Breast epithelium (tissue), 4 donors: ENCODE results near the gene SLC16A9. TPM values are rescaled to one million over a fixed set of nuclear protein-coding genes. Genes with fewer than 3 reads are reported as not detected.

Source experiments
- DNase-seq, 2 donors: peaks; one replicate each; pipeline ENCODE4 v3.0.0-alpha.2; 2019; ENCODE audit warnings: low spot score in 2 of 2
- H3K27ac ChIP-seq, 2 donors: fragments of 200-600 bp; sonication (generic) in 1 of 2; one replicate each; pipeline ENCODE4 v1.5.1; 2016 to 2019; ENCODE audit warnings: mild to moderate bottlenecking in 1 of 2
- H3K27me3 ChIP-seq, 2 donors: fragments of 200-600 bp; sonication (generic) in 1 of 2; one replicate each; pipeline versions ENCODE4 v1.5.1 to v1.6.0; 2017 to 2019; ENCODE audit warnings: control low read depth in 1 of 2, mild to moderate bottlenecking in 1 of 2
- H3K36me3 ChIP-seq: fragments of 200-600 bp; one replicate; pipeline ENCODE4 v1.5.1; 2019
- H3K4me1 ChIP-seq, 2 donors: fragments of 200-600 bp; sonication (generic); one replicate each; pipeline ENCODE4 v1.5.1; 2016 to 2019; ENCODE audit warnings: control low read depth in 1 of 2
- H3K4me3 ChIP-seq, 3 donors: fragments of 200-600 bp; sonication (generic); 1 replicate in 2 of 3; 2 replicates in 1 of 3; pipeline ENCODE4 v1.5.1; 2016 to 2019; ENCODE audit warnings: mild to moderate bottlenecking in 3 of 3, moderate library complexity in 2 of 3
- H3K9me3 ChIP-seq, 2 donors: fragments of 200-600 bp; sonication (generic) in 1 of 2; one replicate each; pipeline ENCODE4 v1.5.1; 2016 to 2019; ENCODE audit warnings: control low read depth in 1 of 2
- POLR2A ChIP-seq: fragments of 450-650 bp; IDR thresholded peaks from one replicate; pipeline ENCODE4 v1.6.1; 2016; ENCODE audit warnings: antibody characterized with exemption, mild to moderate bottlenecking, moderate library complexity
- POLR2AphosphoS5 ChIP-seq, 3 donors: sonication (generic); formaldehyde crosslinking; IDR thresholded peaks; one replicate each; pipeline ENCODE4 v1.6.1; 2017; ENCODE audit warnings: antibody characterized with exemption in 3 of 3
- intact Hi-C: fragments of 100-400 bp; cut with DNase I; formaldehyde crosslinking; loops from one replicate; pipeline ENCODE4 v1.15.1; 2023; ENCODE audit warnings: low total_unique reads
- total RNA-seq, 3 donors: library from RNA; depleted of rRNA; stranded (reverse); fragments of >200 nt; gene quantifications; one replicate each; pipeline ENCODE4 v1.1.0, GENCODE V29; 2016
- TF ChIP-seq, protein P1 (sequence below), 3 donors: fragments of 450-650 bp; IDR thresholded peaks; one replicate each; pipeline ENCODE4 v1.5.1; 2016 to 2017; ENCODE audit warnings: antibody characterized with exemption in 3 of 3, mild to moderate bottlenecking in 3 of 3, moderate library complexity in 3 of 3

Gene SLC16A9
- total RNA-seq, 3 donors from 2014 or later: 0.32 to 1.2 (median 0.33) TPM

DNA sequence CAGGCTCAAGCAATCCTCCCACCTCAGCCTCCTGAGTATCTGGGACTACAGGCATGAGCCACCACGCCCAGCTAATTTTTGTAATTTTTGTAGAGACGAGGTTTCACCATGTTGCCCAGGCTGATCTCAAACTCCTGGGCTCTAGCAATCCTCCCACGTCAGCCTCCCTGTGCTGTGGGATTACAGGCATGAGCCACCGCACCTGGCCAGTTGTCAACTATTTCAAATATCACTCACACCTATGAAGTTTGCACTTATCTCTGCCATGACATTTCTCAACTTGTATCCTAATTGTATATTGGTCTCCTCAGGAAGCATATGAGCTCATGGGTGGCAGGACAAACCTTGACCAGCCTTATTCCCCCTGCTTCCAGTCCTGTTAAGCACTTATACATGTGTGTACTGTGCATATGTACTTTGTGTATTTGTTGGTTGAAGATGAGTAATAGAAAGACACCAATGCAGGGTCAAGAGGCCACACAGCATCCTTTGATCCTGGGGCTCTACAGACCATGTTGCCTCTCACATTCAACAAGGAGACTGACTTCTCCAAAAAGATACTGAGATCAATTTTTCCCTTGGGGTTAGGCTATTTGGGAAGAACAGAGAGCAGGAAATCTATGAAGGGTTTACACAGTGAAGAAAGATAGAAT, 82.2 kb downstream of the SLC16A9 start:
- H3K36me3 ChIP-seq: no peaks in the 10 kb centered on the region
- H3K9me3 ChIP-seq: no peaks in the 10 kb centered on the region
- intact Hi-C loops: no loop called here
- no peak for DNase-seq
- H3K4me1 ChIP-seq: no peaks in the 10 kb centered on the region
- TF ChIP-seq, protein P1, sequence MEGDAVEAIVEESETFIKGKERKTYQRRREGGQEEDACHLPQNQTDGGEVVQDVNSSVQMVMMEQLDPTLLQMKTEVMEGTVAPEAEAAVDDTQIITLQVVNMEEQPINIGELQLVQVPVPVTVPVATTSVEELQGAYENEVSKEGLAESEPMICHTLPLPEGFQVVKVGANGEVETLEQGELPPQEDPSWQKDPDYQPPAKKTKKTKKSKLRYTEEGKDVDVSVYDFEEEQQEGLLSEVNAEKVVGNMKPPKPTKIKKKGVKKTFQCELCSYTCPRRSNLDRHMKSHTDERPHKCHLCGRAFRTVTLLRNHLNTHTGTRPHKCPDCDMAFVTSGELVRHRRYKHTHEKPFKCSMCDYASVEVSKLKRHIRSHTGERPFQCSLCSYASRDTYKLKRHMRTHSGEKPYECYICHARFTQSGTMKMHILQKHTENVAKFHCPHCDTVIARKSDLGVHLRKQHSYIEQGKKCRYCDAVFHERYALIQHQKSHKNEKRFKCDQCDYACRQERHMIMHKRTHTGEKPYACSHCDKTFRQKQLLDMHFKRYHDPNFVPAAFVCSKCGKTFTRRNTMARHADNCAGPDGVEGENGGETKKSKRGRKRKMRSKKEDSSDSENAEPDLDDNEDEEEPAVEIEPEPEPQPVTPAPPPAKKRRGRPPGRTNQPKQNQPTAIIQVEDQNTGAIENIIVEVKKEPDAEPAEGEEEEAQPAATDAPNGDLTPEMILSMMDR (IDR thresholded peaks at IDR 0.05): no peak
- TF ChIP-seq POLR2AphosphoS5 (IDR thresholded peaks at IDR 0.05): no peak
- TF ChIP-seq POLR2A: no peak
- H3K27ac ChIP-seq: no peak overlapping the region
- H3K27me3 ChIP-seq: no peaks in the 10 kb centered on the region
- H3K4me3 ChIP-seq: no peak overlapping the region

DNA sequence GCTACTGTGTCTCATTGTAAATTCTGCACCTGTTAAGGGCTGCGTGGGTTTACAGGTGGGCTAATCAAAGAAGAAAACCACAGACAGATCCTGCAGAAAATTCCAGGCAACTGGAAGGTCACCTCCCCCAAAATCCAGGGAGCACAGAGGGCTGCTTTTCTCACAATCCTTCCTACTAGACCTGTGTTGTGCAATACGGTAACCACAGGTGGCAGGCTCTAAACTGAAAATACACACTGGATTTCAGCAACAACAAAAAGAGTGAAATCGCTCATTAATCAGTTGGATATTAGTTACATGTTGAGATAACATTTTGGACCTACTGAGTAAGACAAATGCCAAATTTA, 83.2 kb downstream of the SLC16A9 start:
- no peaks in the 10 kb centered on the region for H3K36me3 ChIP-seq
- intact Hi-C loops: no loop called here
- no peak for TF ChIP-seq POLR2AphosphoS5 (IDR thresholded peaks at IDR 0.05)
- TF ChIP-seq, protein P1 (IDR thresholded peaks at IDR 0.05): no peak
- no peak for TF ChIP-seq POLR2A
- H3K27ac ChIP-seq: no peak overlapping the region
- no peak for DNase-seq
- no peaks in the 10 kb centered on the region for H3K9me3 ChIP-seq
- no peaks in the 10 kb centered on the region for H3K4me1 ChIP-seq
- no peaks in the 10 kb centered on the region for H3K27me3 ChIP-seq
- H3K4me3 ChIP-seq: no peak overlapping the region

GRCh38 chr10:59625721-59626522, 83.7 kb downstream of the SLC16A9 start:
- TF ChIP-seq POLR2A (no peak), POLR2AphosphoS5 (IDR thresholded peaks at IDR 0.05) (peak in 1 of 3 donors; percentile 41)
- TF ChIP-seq, protein P1 (IDR thresholded peaks at IDR 0.05): peak; percentile 88 to 94 (median 88)
- H3K4me3 ChIP-seq: no peak overlapping the region
- peak in 1 of 2 donors; percentile 26 for DNase-seq
- H3K9me3 ChIP-seq: no peaks in the 10 kb centered on the region
- no peak overlapping the region for H3K27ac ChIP-seq
- H3K36me3 ChIP-seq: no peaks in the 10 kb centered on the region
- H3K27me3 ChIP-seq: no peaks in the 10 kb centered on the region
- intact Hi-C loops: no loop called here
- H3K4me1 ChIP-seq: no peaks in the 10 kb centered on the region

DNA sequence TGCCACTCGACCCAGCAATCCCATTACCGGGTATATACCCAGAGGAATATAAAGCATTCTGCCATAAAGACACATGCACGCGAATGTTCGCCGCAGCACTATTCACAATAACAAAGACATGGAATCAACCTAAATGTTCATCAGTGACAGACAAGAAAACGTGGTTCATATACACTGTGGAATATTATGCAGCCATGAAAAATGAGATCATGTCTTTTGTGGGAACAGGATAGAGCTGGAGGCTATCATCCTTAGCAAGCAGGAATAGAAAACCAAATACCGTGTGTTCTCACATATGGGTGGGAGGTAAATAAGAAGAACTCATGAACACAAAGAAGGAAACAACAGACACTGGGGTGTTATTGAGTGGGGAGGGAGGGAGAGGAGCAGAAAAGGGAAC, 84.7 kb downstream of the SLC16A9 start:
- no peak overlapping the region for H3K4me3 ChIP-seq
- no peak for TF ChIP-seq POLR2AphosphoS5 (IDR thresholded peaks at IDR 0.05)
- TF ChIP-seq, protein P1 (IDR thresholded peaks at IDR 0.05): no peak
- H3K4me1 ChIP-seq: no peaks in the 10 kb centered on the region
- DNase-seq: no peak
- no peaks in the 10 kb centered on the region for H3K27me3 ChIP-seq
- no peaks in the 10 kb centered on the region for H3K36me3 ChIP-seq
- H3K9me3 ChIP-seq: no peaks in the 10 kb centered on the region
- H3K27ac ChIP-seq: no peak overlapping the region
- intact Hi-C loops: no loop called here

- Histone ChIP-seq H3K27me3 (no peaks in the 10 kb centered on the region), H3K9me3 (no peaks in the 10 kb centered on the region), H3K36me3 (no peaks in the 10 kb centered on the region), H3K4me3 (no peak overlapping the region), H3K27ac (no peak overlapping the region), H3K4me1 (no peaks in the 10 kb centered on the region)
- no peak for DNase-seq
- TF ChIP-seq, protein P1 (IDR thresholded peaks at IDR 0.05): no peak
- TF ChIP-seq POLR2A (no peak), POLR2AphosphoS5 (IDR thresholded peaks at IDR 0.05) (no peak)
- intact Hi-C loops: no loop called here
Observed at GRCh38 chr10:59624136-59624535, 85.5 kb downstream of the SLC16A9 start.
